WTC11 (cell line): ENCODE data around the gene CTNNA3. TPM values are rescaled to one million over a fixed set of nuclear protein-coding genes. Genes with fewer than 3 reads are reported as not detected.

Source experiments
- ATAC-seq: fragments of 200-7000 bp; cut with Tn5 transposase; 2 replicates; pipeline ENCODE4 v1.10.0; 2021; ENCODE audit warnings: mild to moderate bottlenecking, moderate library complexity
- CTCF ChIA-PET: fragments of 300-600 bp; sonication (Branson Sonifier 250); formaldehyde crosslinking; loops from one replicate; lab custom pipeline; 2021; ENCODE audit warnings: antibody characterized with exemption; lab: Charles Lee
- POLR2A ChIA-PET: fragments of 350-600 bp; sonication (Branson Sonifier 250); formaldehyde crosslinking; loops from one replicate; lab custom pipeline; 2021; ENCODE audit warnings: antibody characterized with exemption; lab: Charles Lee
- DNase-seq: peaks from one replicate; pipeline ENCODE4 v3.0.0; 2021; ENCODE audit warnings: low spot score
- H3K27ac Mint-ChIP-seq: 2 replicates; pipeline ENCODE4 v1.8.0; 2021; ENCODE audit warnings: mixed read lengths
- H3K27me3 Mint-ChIP-seq: 2 replicates; pipeline ENCODE4 v1.8.0; 2021; ENCODE audit warnings: low read depth, mild to moderate bottlenecking, moderate library complexity, mixed read lengths
- H3K36me3 Mint-ChIP-seq: 2 replicates; pipeline ENCODE4 v1.8.0; 2021; ENCODE audit warnings: mixed read lengths
- H3K4me1 Mint-ChIP-seq: 2 replicates; pipeline ENCODE4 v1.8.0; 2022; ENCODE audit warnings: mixed read lengths
- H3K4me3 Mint-ChIP-seq: 2 replicates; pipeline ENCODE4 v1.8.0; 2021; ENCODE audit warnings: mild to moderate bottlenecking, moderate library complexity, mixed read lengths
- H3K9me3 Mint-ChIP-seq: 2 replicates; pipeline ENCODE4 v1.8.0; 2021; ENCODE audit warnings: mixed read lengths
- ELF4 ChIP-seq: sonication (generic); formaldehyde crosslinking; IDR thresholded peaks from 2 replicates; pipeline ENCODE4 v1.8.1; 2022; ENCODE audit warnings: low read depth, mild to moderate bottlenecking, moderate library complexity, missing genetic modification reagents
- EMX1 ChIP-seq: fragments of 250-450 bp; sonication (Bioruptor Pico); IDR thresholded peaks from 2 replicates; pipeline ENCODE4 v1.8.0; 2021; ENCODE audit warnings: mild to moderate bottlenecking
- GABPB1 ChIP-seq: sonication (generic); formaldehyde crosslinking; IDR thresholded peaks from 2 replicates; pipeline ENCODE4 v1.8.1; 2023; ENCODE audit warnings: mild to moderate bottlenecking, missing genetic modification reagents
- HMGA2 ChIP-seq: fragments of 250-450 bp; sonication (Bioruptor Pico); IDR thresholded peaks from 2 replicates; pipeline ENCODE4 v1.4.0; 2021; ENCODE audit warnings: mild to moderate bottlenecking, moderate library complexity
- JUN ChIP-seq: sonication (generic); formaldehyde crosslinking; IDR thresholded peaks from 2 replicates; pipeline ENCODE4 v1.8.0; 2023; ENCODE audit warnings: mild to moderate bottlenecking, missing genetic modification reagents
- NFATC4 ChIP-seq: fragments of 250-450 bp; sonication (Bioruptor Pico); IDR thresholded peaks from 2 replicates; pipeline ENCODE4 v1.9.0; 2021; ENCODE audit warnings: mild to moderate bottlenecking
- NFE2L1 ChIP-seq: sonication (generic); formaldehyde crosslinking; IDR thresholded peaks from 2 replicates; pipeline ENCODE4 v1.8.1; 2023; ENCODE audit warnings: missing genetic modification reagents
- PRRX2 ChIP-seq: fragments of 250-450 bp; sonication (Bioruptor Pico); IDR thresholded peaks from 2 replicates; pipeline ENCODE4 v1.8.0; 2021; ENCODE audit warnings: mild to moderate bottlenecking
- RORB ChIP-seq: fragments of 250-450 bp; sonication (Bioruptor Pico); IDR thresholded peaks from 2 replicates; pipeline ENCODE4 v1.9.0; 2021; ENCODE audit warnings: mild to moderate bottlenecking
- SMAD3 ChIP-seq: sonication (generic); formaldehyde crosslinking; IDR thresholded peaks from 2 replicates; pipeline ENCODE4 v1.8.0; 2022; ENCODE audit warnings: missing genetic modification reagents, mild to moderate bottlenecking, borderline replicate concordance
- SP1 ChIP-seq: sonication (generic); formaldehyde crosslinking; conservative IDR thresholded peaks from 2 replicates; pipeline ENCODE4 v1.8.1; 2022; ENCODE audit warnings: missing genetic modification reagents
- ZNF138 ChIP-seq: sonication (generic); formaldehyde crosslinking; conservative IDR thresholded peaks from 2 replicates; pipeline ENCODE4 v1.8.1; 2022; ENCODE audit warnings: mild to moderate bottlenecking, moderate library complexity, missing genetic modification reagents
- ZNF317 ChIP-seq: sonication (generic); formaldehyde crosslinking; IDR thresholded peaks from 2 replicates; pipeline ENCODE4 v1.8.1; 2023; ENCODE audit warnings: low read depth, mild to moderate bottlenecking, moderate library complexity, missing genetic modification reagents, borderline replicate concordance
- ZNF396 ChIP-seq: fragments of 250-450 bp; sonication (Bioruptor Pico); IDR thresholded peaks from 2 replicates; pipeline ENCODE4 v1.8.0; 2021; ENCODE audit warnings: mild to moderate bottlenecking, moderate library complexity, borderline replicate concordance
- ZNF416 ChIP-seq: fragments of 250-450 bp; sonication (Bioruptor Pico); IDR thresholded peaks from 2 replicates; pipeline ENCODE4 v1.9.0; 2021; ENCODE audit warnings: mild to moderate bottlenecking, inconsistent platforms
- total RNA-seq: library from RNA; stranded (reverse); gene quantifications from 3 replicates; pipeline ENCODE4 v1.2.3, GENCODE V29; 2021
- TF ChIP-seq, protein P1 (sequence below): sonication (generic); formaldehyde crosslinking; IDR thresholded peaks from 2 replicates; pipeline ENCODE4 v1.8.0; 2022; ENCODE audit warnings: missing genetic modification reagents
- TF ChIP-seq, protein P2 (sequence below): fragments of 250-450 bp; sonication (Bioruptor Pico); IDR thresholded peaks from 2 replicates; pipeline ENCODE4 v2.1.2; 2022; ENCODE audit warnings: mild to moderate bottlenecking, moderate library complexity
- TF ChIP-seq, protein P3 (sequence below): sonication (generic); formaldehyde crosslinking; IDR thresholded peaks from 2 replicates; pipeline ENCODE4 v1.8.0; 2022; ENCODE audit warnings: mild to moderate bottlenecking, missing genetic modification reagents
- TF ChIP-seq, protein P4 (sequence below): sonication (generic); formaldehyde crosslinking; IDR thresholded peaks from 2 replicates; pipeline ENCODE4 v1.8.1; 2023; ENCODE audit warnings: mild to moderate bottlenecking, missing genetic modification reagents, moderate library complexity
- TF ChIP-seq, protein P5 (sequence below): fragments of 250-450 bp; sonication (Bioruptor Pico); IDR thresholded peaks from 2 replicates; pipeline ENCODE4 v1.9.0; 2021; ENCODE audit warnings: mild to moderate bottlenecking
- TF ChIP-seq, protein P6 (sequence below): sonication (generic); formaldehyde crosslinking; IDR thresholded peaks from 2 replicates; pipeline ENCODE4 v1.8.0; 2023; ENCODE audit warnings: mild to moderate bottlenecking, missing genetic modification reagents

The CTNNA3 gene
- total RNA-seq, 1 experiment from 2014 or later = 6.1 TPM

DNA sequence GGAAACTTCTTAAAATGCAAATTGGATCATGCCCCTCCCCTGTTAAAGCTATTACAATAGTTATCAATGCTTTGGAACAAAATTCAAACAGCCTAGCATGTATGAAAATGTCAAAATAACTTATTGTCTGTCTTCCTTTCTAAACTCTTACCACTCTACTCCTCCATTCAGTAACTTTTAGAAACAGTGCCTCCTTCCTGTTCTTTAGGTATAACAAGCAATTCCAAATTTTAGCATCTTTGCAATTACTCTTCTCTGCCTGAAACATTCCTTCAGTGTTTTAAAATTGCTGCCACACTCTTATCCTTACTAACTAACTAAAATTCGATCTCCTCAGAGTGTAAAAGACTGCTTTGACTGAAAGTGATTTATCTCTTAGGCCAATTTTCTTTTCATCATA is 1430.6 kb downstream of the CTNNA3 start:
- peaks cover 7% of the 10 kb centered on the region for H3K4me1 Mint-ChIP-seq
- H3K27me3 Mint-ChIP-seq = no peaks in the 10 kb centered on the region
- H3K4me3 Mint-ChIP-seq = no peak overlapping the region
- no peak for DNase-seq
- no peak for TF ChIP-seq NFATC4 (CRISPR knock-in tag)
- no peak for TF ChIP-seq HMGA2 (CRISPR knock-in tag)
- TF ChIP-seq SMAD3 (CRISPR knock-in tag) = no peak
- TF ChIP-seq, protein P1, sequence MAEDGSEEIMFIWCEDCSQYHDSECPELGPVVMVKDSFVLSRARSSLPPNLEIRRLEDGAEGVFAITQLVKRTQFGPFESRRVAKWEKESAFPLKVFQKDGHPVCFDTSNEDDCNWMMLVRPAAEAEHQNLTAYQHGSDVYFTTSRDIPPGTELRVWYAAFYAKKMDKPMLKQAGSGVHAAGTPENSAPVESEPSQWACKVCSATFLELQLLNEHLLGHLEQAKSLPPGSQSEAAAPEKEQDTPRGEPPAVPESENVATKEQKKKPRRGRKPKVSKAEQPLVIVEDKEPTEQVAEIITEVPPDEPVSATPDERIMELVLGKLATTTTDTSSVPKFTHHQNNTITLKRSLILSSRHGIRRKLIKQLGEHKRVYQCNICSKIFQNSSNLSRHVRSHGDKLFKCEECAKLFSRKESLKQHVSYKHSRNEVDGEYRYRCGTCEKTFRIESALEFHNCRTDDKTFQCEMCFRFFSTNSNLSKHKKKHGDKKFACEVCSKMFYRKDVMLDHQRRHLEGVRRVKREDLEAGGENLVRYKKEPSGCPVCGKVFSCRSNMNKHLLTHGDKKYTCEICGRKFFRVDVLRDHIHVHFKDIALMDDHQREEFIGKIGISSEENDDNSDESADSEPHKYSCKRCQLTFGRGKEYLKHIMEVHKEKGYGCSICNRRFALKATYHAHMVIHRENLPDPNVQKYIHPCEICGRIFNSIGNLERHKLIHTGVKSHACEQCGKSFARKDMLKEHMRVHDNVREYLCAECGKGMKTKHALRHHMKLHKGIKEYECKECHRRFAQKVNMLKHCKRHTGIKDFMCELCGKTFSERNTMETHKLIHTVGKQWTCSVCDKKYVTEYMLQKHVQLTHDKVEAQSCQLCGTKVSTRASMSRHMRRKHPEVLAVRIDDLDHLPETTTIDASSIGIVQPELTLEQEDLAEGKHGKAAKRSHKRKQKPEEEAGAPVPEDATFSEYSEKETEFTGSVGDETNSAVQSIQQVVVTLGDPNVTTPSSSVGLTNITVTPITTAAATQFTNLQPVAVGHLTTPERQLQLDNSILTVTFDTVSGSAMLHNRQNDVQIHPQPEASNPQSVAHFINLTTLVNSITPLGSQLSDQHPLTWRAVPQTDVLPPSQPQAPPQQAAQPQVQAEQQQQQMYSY (CRISPR knock-in tag) = no peak
- TF ChIP-seq JUN = no peak
- TF ChIP-seq NFE2L1 = no peak
- TF ChIP-seq, protein P2, sequence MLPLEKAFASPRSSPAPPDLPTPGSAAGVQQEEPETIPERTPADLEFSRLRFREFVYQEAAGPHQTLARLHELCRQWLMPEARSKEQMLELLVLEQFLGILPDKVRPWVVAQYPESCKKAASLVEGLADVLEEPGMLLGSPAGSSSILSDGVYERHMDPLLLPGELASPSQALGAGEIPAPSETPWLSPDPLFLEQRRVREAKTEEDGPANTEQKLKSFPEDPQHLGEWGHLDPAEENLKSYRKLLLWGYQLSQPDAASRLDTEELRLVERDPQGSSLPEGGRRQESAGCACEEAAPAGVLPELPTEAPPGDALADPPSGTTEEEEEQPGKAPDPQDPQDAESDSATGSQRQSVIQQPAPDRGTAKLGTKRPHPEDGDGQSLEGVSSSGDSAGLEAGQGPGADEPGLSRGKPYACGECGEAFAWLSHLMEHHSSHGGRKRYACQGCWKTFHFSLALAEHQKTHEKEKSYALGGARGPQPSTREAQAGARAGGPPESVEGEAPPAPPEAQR = no peak
- TF ChIP-seq, protein P3, sequence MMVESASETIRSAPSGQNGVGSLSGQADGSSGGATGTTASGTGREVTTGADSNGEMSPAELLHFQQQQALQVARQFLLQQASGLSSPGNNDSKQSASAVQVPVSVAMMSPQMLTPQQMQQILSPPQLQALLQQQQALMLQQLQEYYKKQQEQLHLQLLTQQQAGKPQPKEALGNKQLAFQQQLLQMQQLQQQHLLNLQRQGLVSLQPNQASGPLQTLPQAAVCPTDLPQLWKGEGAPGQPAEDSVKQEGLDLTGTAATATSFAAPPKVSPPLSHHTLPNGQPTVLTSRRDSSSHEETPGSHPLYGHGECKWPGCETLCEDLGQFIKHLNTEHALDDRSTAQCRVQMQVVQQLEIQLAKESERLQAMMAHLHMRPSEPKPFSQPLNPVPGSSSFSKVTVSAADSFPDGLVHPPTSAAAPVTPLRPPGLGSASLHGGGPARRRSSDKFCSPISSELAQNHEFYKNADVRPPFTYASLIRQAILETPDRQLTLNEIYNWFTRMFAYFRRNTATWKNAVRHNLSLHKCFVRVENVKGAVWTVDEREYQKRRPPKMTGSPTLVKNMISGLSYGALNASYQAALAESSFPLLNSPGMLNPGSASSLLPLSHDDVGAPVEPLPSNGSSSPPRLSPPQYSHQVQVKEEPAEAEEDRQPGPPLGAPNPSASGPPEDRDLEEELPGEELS (CRISPR knock-in tag) = no peak
- TF ChIP-seq PRRX2 (CRISPR knock-in tag) = no peak
- TF ChIP-seq, protein P4, sequence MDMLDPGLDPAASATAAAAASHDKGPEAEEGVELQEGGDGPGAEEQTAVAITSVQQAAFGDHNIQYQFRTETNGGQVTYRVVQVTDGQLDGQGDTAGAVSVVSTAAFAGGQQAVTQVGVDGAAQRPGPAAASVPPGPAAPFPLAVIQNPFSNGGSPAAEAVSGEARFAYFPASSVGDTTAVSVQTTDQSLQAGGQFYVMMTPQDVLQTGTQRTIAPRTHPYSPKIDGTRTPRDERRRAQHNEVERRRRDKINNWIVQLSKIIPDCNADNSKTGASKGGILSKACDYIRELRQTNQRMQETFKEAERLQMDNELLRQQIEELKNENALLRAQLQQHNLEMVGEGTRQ (CRISPR knock-in tag) = no peak
- TF ChIP-seq GABPB1 (CRISPR knock-in tag) = no peak
- no peak for TF ChIP-seq ZNF317 (CRISPR knock-in tag)
- no peak for TF ChIP-seq RORB
- TF ChIP-seq, protein P5, sequence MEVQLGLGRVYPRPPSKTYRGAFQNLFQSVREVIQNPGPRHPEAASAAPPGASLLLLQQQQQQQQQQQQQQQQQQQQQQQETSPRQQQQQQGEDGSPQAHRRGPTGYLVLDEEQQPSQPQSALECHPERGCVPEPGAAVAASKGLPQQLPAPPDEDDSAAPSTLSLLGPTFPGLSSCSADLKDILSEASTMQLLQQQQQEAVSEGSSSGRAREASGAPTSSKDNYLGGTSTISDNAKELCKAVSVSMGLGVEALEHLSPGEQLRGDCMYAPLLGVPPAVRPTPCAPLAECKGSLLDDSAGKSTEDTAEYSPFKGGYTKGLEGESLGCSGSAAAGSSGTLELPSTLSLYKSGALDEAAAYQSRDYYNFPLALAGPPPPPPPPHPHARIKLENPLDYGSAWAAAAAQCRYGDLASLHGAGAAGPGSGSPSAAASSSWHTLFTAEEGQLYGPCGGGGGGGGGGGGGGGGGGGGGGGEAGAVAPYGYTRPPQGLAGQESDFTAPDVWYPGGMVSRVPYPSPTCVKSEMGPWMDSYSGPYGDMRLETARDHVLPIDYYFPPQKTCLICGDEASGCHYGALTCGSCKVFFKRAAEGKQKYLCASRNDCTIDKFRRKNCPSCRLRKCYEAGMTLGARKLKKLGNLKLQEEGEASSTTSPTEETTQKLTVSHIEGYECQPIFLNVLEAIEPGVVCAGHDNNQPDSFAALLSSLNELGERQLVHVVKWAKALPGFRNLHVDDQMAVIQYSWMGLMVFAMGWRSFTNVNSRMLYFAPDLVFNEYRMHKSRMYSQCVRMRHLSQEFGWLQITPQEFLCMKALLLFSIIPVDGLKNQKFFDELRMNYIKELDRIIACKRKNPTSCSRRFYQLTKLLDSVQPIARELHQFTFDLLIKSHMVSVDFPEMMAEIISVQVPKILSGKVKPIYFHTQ = no peak
- TF ChIP-seq ZNF396 (CRISPR knock-in tag) = no peak
- H3K36me3 Mint-ChIP-seq = no peaks in the 10 kb centered on the region
- no peak overlapping the region for H3K27ac Mint-ChIP-seq
- ChIA-PET CTCF (no interaction called here), POLR2A (no interaction called here)
- no peak for ATAC-seq
- H3K9me3 Mint-ChIP-seq = no peaks in the 10 kb centered on the region

DNA sequence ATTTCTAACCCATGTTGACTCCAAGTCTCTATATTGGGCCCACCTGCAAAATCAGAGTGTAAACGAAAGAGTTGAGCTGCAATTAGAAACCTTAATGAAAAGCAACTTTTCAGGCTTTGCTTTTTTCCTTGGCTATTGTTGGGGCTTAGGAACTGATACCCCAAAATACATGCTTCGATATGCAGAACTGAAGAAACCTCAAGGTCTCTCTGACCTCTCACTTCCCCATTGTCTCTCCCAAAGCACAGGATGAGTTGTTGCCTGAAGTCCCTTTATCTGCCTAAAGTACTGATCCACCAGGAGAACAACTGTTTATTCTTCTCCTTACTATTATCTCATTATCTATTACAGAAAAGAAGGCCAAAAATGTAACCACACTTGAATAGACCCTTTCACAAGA is 1436.2 kb downstream of the CTNNA3 start:
- ATAC-seq = no peak
- H3K36me3 Mint-ChIP-seq = no peaks in the 10 kb centered on the region
- no peak for DNase-seq
- H3K27ac Mint-ChIP-seq = no peak overlapping the region
- no peaks in the 10 kb centered on the region for H3K27me3 Mint-ChIP-seq
- ChIA-PET POLR2A (no interaction called here), CTCF (no interaction called here)
- H3K4me3 Mint-ChIP-seq = no peak overlapping the region
- TF ChIP-seq ZNF416 (no peak), SP1 (CRISPR knock-in tag) (no peak), JUN (no peak), EMX1 (CRISPR knock-in tag) (no peak), ELF4 (no peak), ZNF138 (CRISPR knock-in tag) (no peak)
- TF ChIP-seq, protein P6, sequence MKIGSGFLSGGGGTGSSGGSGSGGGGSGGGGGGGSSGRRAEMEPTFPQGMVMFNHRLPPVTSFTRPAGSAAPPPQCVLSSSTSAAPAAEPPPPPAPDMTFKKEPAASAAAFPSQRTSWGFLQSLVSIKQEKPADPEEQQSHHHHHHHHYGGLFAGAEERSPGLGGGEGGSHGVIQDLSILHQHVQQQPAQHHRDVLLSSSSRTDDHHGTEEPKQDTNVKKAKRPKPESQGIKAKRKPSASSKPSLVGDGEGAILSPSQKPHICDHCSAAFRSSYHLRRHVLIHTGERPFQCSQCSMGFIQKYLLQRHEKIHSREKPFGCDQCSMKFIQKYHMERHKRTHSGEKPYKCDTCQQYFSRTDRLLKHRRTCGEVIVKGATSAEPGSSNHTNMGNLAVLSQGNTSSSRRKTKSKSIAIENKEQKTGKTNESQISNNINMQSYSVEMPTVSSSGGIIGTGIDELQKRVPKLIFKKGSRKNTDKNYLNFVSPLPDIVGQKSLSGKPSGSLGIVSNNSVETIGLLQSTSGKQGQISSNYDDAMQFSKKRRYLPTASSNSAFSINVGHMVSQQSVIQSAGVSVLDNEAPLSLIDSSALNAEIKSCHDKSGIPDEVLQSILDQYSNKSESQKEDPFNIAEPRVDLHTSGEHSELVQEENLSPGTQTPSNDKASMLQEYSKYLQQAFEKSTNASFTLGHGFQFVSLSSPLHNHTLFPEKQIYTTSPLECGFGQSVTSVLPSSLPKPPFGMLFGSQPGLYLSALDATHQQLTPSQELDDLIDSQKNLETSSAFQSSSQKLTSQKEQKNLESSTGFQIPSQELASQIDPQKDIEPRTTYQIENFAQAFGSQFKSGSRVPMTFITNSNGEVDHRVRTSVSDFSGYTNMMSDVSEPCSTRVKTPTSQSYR (CRISPR knock-in tag) = no peak
- TF ChIP-seq, protein P2 = no peak
- TF ChIP-seq, all 79 proteins: peak for 0
- Mint-ChIP-seq H3K4me1 (peaks cover 6% of the 10 kb centered on the region), H3K9me3 (0 out of 2 replicates have a peak, but pooled peaks cover 4% of the 10 kb centered on the region)
